Mammary epithelial cell (primary cell): Measurements from ENCODE around the gene SEMA6B.
"Not testable (repeated sequence)": the region's sequence is repeated elsewhere in the genome, so short reads cannot be mapped to it uniquely, and the experiment has no call there.

ENCODE experiments used
- CTCF ChIP-seq, 2 donors: IDR thresholded peaks in 1 of 2; conservative IDR thresholded peaks in 1 of 2; 2 replicates each; pipeline ENCODE4 v1.5.1; 2011 to 2012; ENCODE audit warnings: inconsistent platforms in 2 of 2, low read length in 2 of 2, mild to moderate bottlenecking in 2 of 2, control low read depth in 1 of 2, low read depth in 1 of 2; ENCODE audit not compliant: insufficient read depth in 1 of 2; ENCODE audit errors: extremely low read depth in 1 of 2
- EZH2 ChIP-seq: IDR thresholded peaks from 2 replicates; pipeline ENCODE4 v1.6.1; 2012; ENCODE audit warnings: low read length, inconsistent platforms, borderline replicate concordance

- not testable (repeated sequence) for TF ChIP-seq CTCF (conservative IDR thresholded peaks at IDR 0.05 in 1 of 2, IDR thresholded peaks at IDR 0.05 in 1 of 2; ENCODE audit: extremely low read depth in 1 of 2, insufficient read depth in 1 of 2, low read depth in 1 of 2, low read length in 2 of 2); EZH2
Measured at GRCh38 chr19:4541806-4542145, 17.7 kb downstream of the SEMA6B start.
